ENCODE results near the gene C11orf58.

GRCh38 chr11:16785520-16786128 is 47.2 kb downstream of the C11orf58 start:
- TF ChIP-seq POLR2AphosphoS5 (IDR thresholded peaks at IDR 0.05; ENCODE audit: low read depth, low read length) (no peak), POLR2A (IDR thresholded peaks at IDR 0.05; ENCODE audit: low read depth, low read length) (no peak), TAF1 (IDR thresholded peaks at IDR 0.05; ENCODE audit: low read depth, low read length) (no peak), SPI1 (IDR thresholded peaks at IDR 0.05; ENCODE audit: low read depth, low read length) (no peak), PAX5 (IDR thresholded peaks at IDR 0.05; ENCODE audit: insufficient read depth, low read length, severe bottlenecking) (no peak), POU2F2 (IDR thresholded peaks at IDR 0.05; ENCODE audit: low read depth, low read length) (no peak)
